ENCODE results near the gene DPEP3. TPM values are rescaled to one million over a fixed set of nuclear protein-coding genes. Genes with fewer than 3 reads are reported as not detected.

DPEP3 gene
- polyA plus RNA-seq, 1 donor (not counting 4 experiments of a cell fraction or from before 2014, with no cell fraction given): not detected

DNA sequence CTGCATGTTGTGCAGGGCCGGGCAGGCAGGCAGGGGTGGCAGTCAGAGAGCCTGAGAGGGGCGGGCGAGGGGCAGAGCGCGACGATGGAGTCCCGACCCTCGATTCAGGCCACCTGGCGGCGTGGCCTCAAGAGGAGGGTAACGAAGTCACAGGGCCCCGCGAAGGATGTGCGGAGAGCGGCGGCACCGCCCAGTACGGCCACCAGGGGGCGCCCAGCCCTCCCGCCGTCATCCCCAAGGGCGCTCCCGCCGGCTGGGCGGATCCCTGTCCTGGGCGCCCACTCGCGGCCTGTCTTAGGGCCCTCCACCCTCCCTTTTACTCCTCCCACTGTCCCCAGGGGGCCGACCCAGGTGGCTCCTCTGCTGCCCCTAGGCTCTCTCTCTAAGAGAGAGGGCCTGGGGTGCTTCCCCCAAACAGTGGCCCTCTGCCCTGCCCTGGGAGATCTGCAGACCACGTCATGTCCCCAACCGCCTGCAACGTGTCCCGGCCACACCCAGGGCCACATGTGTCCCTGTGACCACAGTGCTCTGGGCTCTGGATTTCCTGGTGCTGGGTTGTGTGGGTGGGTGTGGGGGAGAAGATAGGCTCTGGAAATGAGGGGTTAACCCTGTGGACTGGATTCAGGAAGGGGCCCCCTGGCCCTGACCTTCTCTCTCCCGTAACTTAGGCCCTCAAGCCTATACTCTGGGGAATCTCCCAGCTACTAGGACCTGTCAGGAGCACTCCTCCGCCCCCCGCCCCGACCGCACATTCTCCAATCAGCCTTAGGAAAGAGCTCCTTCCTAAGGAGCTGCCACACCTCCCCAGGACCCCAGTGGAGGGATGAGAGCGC, 13.1 kb upstream of the DPEP3 start:
- peaks cover 10% of the 10 kb centered on the region for H3K4me1 ChIP-seq (ENCODE audit: control insufficient read depth, extremely low read depth, insufficient read depth, low read length)
- DNase-seq (ENCODE audit: low read depth, low spot score): no peak
- H3K9me1 ChIP-seq (ENCODE audit: control insufficient read depth, extremely low read depth, insufficient read depth, low read length): no peaks in the 10 kb centered on the region
- no peaks in the 10 kb centered on the region for H3K36me3 ChIP-seq (ENCODE audit: control insufficient read depth in 2 of 2, extremely low read depth in 1 of 2, insufficient read depth in 2 of 2, low read length in 2 of 2)
- peak overlapping the region in 2 of 3 experiments; percentile 6 to 24 for H3K4me3 ChIP-seq (ENCODE audit: control insufficient read depth in 2 of 3, extremely low read depth in 1 of 3, insufficient read depth in 2 of 3, low read depth in 1 of 3, low read length in 3 of 3)
- H3K79me2 ChIP-seq (ENCODE audit: control insufficient read depth, insufficient read depth, low read length): no peaks in the 10 kb centered on the region
- H3K4me2 ChIP-seq (ENCODE audit: control insufficient read depth, extremely low read depth, insufficient read depth, low read depth, low read length): peak overlapping the region; percentile 65
- FAIRE-seq: no peak
- no peaks in the 10 kb centered on the region for H3K27me3 ChIP-seq (ENCODE audit: control insufficient read depth, extremely low read depth, insufficient read depth, low read length)
- H2AFZ ChIP-seq (ENCODE audit: control insufficient read depth, low read length): peak overlapping the region; percentile 85
- H3K9me3 ChIP-seq (ENCODE audit: control insufficient read depth, low read depth, low read length): no peaks in the 10 kb centered on the region
- peak overlapping the region; percentile 53 for H3K27ac ChIP-seq (ENCODE audit: control insufficient read depth, insufficient read depth, low read length)
- peak overlapping the region; percentile 64 for H3K9ac ChIP-seq (ENCODE audit: control insufficient read depth, extremely low read depth, insufficient read depth, low read length)
- dilution Hi-C loops (cut with MboI; ENCODE audit: extremely low pct_ligation_motif_present, low sequenced_read_pairs): no loop called here
- TF ChIP-seq, protein P1, sequence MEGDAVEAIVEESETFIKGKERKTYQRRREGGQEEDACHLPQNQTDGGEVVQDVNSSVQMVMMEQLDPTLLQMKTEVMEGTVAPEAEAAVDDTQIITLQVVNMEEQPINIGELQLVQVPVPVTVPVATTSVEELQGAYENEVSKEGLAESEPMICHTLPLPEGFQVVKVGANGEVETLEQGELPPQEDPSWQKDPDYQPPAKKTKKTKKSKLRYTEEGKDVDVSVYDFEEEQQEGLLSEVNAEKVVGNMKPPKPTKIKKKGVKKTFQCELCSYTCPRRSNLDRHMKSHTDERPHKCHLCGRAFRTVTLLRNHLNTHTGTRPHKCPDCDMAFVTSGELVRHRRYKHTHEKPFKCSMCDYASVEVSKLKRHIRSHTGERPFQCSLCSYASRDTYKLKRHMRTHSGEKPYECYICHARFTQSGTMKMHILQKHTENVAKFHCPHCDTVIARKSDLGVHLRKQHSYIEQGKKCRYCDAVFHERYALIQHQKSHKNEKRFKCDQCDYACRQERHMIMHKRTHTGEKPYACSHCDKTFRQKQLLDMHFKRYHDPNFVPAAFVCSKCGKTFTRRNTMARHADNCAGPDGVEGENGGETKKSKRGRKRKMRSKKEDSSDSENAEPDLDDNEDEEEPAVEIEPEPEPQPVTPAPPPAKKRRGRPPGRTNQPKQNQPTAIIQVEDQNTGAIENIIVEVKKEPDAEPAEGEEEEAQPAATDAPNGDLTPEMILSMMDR (optimal IDR thresholded peaks at IDR 0.05 in 1 of 3, IDR thresholded peaks at IDR 0.05 in 1 of 3, conservative IDR thresholded peaks at IDR 0.05 in 1 of 3; ENCODE audit: extremely low read depth in 1 of 3, insufficient read depth in 2 of 3, low read length in 3 of 3): peak; percentile 72 to 98 (median 95)
- no peak for TF ChIP-seq EZH2 (IDR thresholded peaks at IDR 0.05; ENCODE audit: low read length)
- H4K20me1 ChIP-seq (ENCODE audit: control insufficient read depth, extremely low read depth, insufficient read depth, low read length): no peaks in the 10 kb centered on the region

DNA sequence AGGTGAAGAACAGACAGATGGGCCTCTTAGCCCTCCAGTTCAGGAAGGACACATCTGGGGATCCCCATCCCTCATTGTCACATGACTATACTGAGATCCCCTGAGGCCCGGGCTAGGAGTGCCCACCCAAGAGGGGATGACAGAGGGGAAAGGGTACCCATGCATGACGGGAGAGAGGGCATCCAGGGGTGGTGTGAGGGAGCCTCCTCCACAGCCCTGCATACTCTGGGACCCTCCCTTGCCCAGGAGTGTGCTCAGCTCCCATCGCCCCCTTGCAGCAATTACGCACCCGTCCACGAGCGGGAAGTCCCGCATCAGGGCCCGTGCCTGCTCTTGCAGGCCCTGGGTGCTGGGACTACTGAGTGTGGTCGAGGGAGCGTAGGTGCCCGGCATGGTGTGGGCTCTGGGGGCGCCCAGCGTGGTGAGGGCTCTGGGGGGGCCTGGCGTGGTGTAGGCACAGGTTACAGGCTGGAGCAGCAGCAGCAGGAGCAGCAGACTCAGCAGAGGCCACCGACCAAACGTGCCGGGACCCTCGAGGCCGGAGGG, 12.4 kb upstream of the DPEP3 start:
- no peaks in the 10 kb centered on the region for H4K20me1 ChIP-seq (ENCODE audit: control insufficient read depth, extremely low read depth, insufficient read depth, low read length)
- no peaks in the 10 kb centered on the region for H3K9me1 ChIP-seq (ENCODE audit: control insufficient read depth, extremely low read depth, insufficient read depth, low read length)
- no peaks in the 10 kb centered on the region for H3K27me3 ChIP-seq (ENCODE audit: control insufficient read depth, extremely low read depth, insufficient read depth, low read length)
- DNase-seq (ENCODE audit: low read depth, low spot score): no peak
- TF ChIP-seq, protein P1 (optimal IDR thresholded peaks at IDR 0.05 in 1 of 3, IDR thresholded peaks at IDR 0.05 in 1 of 3, conservative IDR thresholded peaks at IDR 0.05 in 1 of 3; ENCODE audit: extremely low read depth in 1 of 3, insufficient read depth in 2 of 3, low read length in 3 of 3): no peak
- no peak for TF ChIP-seq EZH2 (IDR thresholded peaks at IDR 0.05; ENCODE audit: low read length)
- H3K36me3 ChIP-seq (ENCODE audit: control insufficient read depth in 2 of 2, extremely low read depth in 1 of 2, insufficient read depth in 2 of 2, low read length in 2 of 2): no peaks in the 10 kb centered on the region
- no peak overlapping the region for H3K27ac ChIP-seq (ENCODE audit: control insufficient read depth, insufficient read depth, low read length)
- FAIRE-seq: no peak
- H2AFZ ChIP-seq (ENCODE audit: control insufficient read depth, low read length): peak overlapping the region; percentile 44
- no peak overlapping the region for H3K4me3 ChIP-seq (ENCODE audit: control insufficient read depth in 2 of 3, extremely low read depth in 1 of 3, insufficient read depth in 2 of 3, low read depth in 1 of 3, low read length in 3 of 3)
- peaks cover 14% of the 10 kb centered on the region for H3K4me1 ChIP-seq (ENCODE audit: control insufficient read depth, extremely low read depth, insufficient read depth, low read length)
- H3K9me3 ChIP-seq (ENCODE audit: control insufficient read depth, low read depth, low read length): no peaks in the 10 kb centered on the region
- dilution Hi-C loops (cut with MboI; ENCODE audit: extremely low pct_ligation_motif_present, low sequenced_read_pairs): no loop called here
- no peak overlapping the region for H3K4me2 ChIP-seq (ENCODE audit: control insufficient read depth, extremely low read depth, insufficient read depth, low read depth, low read length)
- no peak overlapping the region for H3K9ac ChIP-seq (ENCODE audit: control insufficient read depth, extremely low read depth, insufficient read depth, low read length)
- H3K79me2 ChIP-seq (ENCODE audit: control insufficient read depth, insufficient read depth, low read length): no peaks in the 10 kb centered on the region

All from keratinocyte (primary cell).